Mesenteric fat pad (tissue), 1 donor: ENCODE measurements around the gene FSIP1. TPM values are rescaled to one million over a fixed set of nuclear protein-coding genes. Genes with fewer than 3 reads are reported as not detected.

ENCODE experiments used
- DNase-seq: peaks from one replicate; pipeline ENCODE4 v3.0.0-alpha.2; 2020; ENCODE audit warnings: low spot score
- total RNA-seq: library from RNA; stranded (reverse); fragmentation: NEBNext Ultra II Directional; extraction: Animal tissue kit (Norgen Biotek cat#: 25700); gene quantifications from one replicate; pipeline ENCODE4 v1.2.1, GENCODE V29; 2021
- donor health status: DM: yes; HTN: yes; CAD: no.

Gene FSIP1
- total RNA-seq, 1 donor from 2014 or later: not detected

DNA sequence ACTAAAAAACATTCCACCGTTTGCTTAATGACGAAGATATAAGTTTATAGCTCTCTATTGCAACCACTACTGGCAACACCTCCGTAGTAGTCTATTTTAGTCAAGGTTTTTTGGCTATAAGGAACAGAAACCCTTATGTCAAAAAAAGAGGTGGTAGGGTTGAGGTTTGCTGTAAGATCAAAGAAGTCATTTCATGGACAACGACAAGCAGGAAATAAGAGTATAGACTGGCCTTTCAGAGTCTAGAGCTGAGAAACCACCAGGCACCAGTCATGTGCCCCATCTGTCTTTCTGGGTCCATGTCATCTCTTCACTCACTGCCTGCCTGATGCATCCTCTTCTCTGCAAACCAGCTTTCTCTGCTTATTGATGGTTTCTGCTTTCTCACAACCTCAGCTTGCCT lies 159.1 kb downstream of the FSIP1 start:
- no peak for DNase-seq

DNA sequence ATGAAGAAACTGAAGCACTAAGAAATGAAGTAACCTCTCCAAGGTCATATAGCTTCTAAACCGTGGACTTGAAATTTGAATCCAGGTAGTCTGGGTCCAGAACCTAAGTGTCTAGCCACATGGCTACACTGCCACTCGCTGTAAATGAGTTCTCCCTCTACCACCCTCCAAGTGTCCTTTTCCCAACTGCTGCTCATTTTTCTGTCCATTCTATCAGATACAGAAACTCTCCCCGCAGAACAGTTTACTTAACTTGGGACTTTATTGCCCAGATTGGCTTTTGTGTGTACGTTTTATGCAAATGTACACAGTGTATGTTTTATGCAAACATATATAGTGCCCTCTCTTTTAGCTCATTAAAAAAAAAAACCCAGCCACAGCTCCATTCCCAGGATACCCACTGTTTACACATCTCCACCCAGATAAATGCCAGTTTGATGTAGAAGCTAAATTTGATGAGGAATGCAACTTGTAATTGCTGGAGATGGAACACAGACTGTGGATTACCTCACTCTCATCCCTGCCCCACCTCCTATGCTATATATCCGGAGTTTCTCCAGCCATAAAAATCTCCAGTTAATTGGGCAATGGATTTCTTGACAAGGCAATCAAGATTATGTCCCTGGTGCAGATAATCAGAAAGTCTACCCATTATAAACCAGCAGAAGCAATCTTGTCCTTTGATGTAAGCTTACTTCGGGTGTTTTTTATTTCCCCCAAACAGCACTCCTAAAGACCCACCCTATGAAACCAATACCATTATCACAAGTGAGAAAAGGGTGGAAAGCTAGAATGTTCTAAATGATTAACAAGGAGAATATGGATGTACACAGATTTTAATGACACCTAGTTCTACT lies 159.8 kb downstream of the FSIP1 start:
- DNase-seq: no peak

GRCh38 chr15:39621976-39622375 lies 160.7 kb downstream of the FSIP1 start:
- DNase-seq: no peak

GRCh38 chr15:39621210-39621609 lies 161.4 kb downstream of the FSIP1 start:
- no peak for DNase-seq

- no peak for DNase-seq
Observed at GRCh38 chr15:39618063-39618823, 164.4 kb downstream of the FSIP1 start.

- DNase-seq: no peak
Observed at GRCh38 chr15:39616731-39617455, 165.7 kb downstream of the FSIP1 start.

DNA sequence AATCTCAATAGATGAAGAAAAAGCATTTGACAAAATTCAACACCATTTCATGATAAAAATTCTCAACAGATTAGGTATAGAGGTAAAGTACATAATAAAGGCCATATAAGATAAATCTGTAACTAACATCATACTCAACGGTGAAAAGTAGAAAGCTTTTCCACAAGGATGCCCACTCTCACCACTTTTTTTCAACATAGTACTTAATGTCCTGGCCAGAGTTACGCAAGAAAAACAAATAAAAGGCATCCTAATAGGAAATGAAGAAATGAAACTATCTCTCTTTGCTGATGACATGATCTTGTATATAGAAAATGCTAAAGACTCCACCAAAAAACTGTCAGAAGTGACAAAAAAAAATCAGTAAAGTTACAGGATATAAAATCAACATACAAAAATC lies 168.8 kb downstream of the FSIP1 start:
- no peak for DNase-seq

GRCh38 chr15:39613271-39613670 lies 169.4 kb downstream of the FSIP1 start:
- no peak for DNase-seq

- DNase-seq: no peak
Observed at GRCh38 chr15:39610665-39611064, 172.0 kb downstream of the FSIP1 start.

- DNase-seq: no peak
Observed at GRCh38 chr15:39609166-39609916, 173.3 kb downstream of the FSIP1 start.

DNA sequence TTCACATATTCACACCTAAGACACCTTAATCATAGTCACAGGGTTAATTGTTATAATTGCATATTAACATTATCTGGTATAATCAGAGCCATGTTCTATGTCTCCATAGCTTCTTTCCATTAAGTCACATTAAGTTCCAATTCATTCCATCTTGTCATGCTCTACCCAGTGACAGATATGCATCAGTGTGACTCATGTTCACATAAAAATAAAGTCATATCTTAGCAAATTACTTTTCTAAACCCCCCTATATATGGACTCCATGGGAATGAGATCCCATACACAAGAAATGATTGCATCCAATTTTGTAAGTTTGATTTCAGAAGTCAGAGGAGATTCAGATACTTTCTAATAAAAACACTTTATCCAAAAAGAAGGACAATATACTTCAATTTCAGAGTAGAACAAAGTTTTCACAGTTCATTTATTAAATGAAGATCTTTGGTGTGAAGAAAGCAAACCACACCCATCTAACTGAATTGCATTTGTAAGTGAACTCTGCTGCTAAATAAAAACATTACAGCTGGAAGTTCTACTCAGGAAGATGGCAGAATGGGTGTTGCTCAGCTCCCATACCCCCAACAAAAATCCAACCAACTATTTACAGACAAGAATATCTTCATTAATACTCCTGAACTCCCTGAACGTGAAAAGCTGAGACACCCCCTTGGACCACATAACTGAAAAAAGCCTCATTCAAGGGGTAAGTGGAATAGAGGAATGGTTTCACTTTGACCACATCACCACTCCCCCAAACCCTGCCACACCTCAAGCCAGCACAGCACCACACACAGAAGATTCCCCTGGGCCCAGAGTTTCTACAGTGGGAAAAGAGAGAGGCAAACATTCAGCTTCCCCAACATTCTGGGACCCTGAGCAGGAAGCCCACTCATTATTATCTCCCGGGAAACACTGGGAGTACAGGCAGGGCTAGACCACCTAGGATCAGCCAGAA lies 174.2 kb downstream of the FSIP1 start:
- DNase-seq: no peak

- no peak for DNase-seq
Observed at GRCh38 chr15:39605146-39605545, 177.5 kb downstream of the FSIP1 start.

DNA sequence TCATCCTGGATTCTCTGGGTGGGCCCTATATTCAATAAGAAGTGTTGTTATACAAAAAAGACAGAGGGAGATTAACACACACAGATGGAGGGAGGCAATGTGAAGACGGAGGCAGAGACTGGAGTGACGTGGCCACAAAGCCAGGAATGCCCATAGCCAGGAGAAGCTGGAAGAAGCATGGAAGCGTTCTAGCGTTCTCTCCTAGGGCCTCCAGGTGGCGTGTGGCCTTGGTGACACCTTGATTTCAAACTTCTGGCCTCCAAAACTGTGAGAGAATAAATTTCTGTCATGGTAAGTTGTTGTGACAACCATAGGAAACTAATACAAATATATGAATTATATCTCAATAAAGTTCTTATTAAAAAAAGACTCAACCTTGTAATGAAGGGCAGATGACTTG lies 180.5 kb downstream of the FSIP1 start:
- no peak for DNase-seq

GRCh38 chr15:39599871-39600270 lies 182.8 kb downstream of the FSIP1 start:
- DNase-seq: no peak

DNA sequence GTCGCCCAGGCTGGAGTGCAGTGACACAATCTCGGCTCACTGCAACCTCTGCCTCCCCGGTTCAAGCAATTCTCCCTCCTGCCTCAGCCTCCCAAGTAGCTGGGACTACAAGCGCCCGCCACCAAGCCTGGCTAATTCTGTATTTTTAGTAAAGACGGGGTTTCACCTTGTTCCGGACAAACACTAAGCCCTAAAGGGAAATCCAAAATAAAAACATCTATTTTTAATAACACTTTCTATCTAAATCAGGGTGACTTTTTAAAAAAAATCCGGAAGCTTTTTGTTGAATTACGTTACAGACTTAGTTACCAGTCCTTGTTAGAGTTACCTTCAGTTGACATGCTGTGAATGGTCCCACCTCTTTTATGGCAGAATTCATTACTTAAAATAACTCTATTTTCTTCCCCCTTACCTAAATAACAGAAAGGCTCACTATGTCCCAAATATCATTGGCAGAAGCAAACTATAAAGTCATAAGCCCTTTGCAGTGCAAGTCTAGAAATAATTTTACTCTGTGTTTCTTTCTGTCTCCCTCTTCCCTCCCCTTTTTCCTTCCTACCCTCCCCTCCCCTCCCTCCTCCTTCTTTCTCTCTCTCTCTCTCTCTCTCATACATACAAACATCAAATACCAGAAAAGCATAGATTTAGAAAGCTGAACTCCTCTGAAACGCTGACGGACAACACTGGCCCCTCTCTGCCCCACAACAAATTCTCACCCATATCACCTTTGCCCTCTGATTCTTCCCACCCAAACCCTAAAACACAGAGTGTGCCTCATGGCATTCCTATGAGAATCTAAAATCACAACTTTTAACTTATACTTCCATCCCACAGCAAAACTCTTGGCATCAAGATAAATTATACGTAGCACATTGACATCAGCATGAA lies 183.4 kb downstream of the FSIP1 start:
- no peak for DNase-seq

DNA sequence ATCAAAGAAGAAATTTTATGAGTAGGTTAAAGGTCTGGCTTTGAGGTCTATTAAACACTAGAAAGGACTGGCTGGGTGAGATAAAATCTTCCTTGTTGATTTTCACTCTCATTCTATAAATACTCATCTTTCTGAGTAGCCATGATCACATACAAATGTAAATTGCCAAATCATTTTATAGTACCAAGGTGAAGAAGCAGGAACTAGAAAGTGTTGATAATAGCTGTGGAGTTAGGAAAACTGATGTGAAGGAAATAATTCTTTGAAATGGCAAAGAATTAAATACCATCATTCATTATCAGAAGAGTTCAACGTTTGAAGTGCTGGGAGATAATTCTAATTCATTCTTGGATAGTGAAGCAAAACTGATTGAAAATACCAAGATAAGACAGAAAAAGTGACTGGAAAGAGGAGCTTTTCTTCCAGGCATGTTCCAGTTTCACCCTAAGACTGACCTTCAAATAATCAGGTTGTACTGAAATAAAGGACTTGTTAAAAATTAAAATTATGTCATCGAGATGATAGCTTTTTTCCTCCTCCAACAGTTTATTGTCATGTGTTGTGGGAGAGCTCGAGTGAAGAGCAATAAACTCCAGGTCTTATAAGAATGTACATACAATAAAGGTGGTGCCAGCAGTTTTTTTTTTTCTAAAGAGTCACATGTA lies 184.3 kb downstream of the FSIP1 start:
- DNase-seq: no peak

DNA sequence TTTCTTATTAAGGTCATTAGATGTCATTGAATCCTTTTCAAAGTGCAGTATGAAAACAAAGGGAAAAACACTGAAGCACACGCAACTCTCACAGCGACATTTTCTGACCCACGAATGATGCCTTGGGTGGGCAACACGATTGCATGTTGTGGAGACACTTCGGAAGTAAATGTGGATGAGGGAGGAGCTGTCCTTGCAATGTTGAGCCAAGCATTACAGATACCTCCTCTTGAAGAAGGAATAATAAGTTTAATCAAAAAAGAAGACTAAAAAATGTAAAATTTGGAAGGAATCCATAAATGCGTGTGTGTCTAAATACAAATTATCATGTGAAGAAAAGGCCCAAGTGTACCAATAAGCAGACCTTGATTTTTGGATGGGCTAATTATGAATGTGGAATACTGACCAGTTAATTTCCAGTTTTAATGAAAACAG lies 184.9 kb downstream of the FSIP1 start:
- DNase-seq: no peak

GRCh38 chr15:39597336-39597735 lies 185.3 kb downstream of the FSIP1 start:
- no peak for DNase-seq
